ENCODE data around the gene CTBP2. TPM values are rescaled to one million over a fixed set of nuclear protein-coding genes. Genes with fewer than 3 reads are reported as not detected.

Gene CTBP2
- total RNA-seq, 2 donors from 2014 or later, result 106 to 172 TPM

DNA sequence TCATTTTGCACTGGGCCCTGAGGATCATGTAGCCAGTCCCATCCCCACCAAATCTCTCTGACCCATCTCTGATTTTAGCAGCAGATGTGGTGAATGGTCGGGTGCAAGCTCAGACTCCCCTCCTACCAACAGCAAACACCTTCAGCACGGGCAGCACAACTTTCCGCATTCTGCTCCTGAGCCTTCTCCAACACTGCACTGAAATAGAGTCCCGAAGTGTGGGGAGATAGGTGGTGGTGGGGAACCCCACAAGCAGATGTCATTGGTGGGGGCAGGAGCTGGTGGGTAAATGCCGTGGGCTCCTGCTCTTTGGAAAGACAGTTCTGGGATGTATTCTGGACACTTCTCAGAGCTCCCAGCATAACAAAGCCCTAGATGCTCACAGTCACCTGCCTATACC lies 9.6 kb upstream of the CTBP2 start:
- no peaks in the 10 kb centered on the region for H3K4me1 ChIP-seq
- TF ChIP-seq, protein P1, sequence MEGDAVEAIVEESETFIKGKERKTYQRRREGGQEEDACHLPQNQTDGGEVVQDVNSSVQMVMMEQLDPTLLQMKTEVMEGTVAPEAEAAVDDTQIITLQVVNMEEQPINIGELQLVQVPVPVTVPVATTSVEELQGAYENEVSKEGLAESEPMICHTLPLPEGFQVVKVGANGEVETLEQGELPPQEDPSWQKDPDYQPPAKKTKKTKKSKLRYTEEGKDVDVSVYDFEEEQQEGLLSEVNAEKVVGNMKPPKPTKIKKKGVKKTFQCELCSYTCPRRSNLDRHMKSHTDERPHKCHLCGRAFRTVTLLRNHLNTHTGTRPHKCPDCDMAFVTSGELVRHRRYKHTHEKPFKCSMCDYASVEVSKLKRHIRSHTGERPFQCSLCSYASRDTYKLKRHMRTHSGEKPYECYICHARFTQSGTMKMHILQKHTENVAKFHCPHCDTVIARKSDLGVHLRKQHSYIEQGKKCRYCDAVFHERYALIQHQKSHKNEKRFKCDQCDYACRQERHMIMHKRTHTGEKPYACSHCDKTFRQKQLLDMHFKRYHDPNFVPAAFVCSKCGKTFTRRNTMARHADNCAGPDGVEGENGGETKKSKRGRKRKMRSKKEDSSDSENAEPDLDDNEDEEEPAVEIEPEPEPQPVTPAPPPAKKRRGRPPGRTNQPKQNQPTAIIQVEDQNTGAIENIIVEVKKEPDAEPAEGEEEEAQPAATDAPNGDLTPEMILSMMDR (IDR thresholded peaks at IDR 0.05), result no peak
- H3K9me3 ChIP-seq, result no peaks in the 10 kb centered on the region
- H3K36me3 ChIP-seq, result no peaks in the 10 kb centered on the region
- H3K4me3 ChIP-seq, result no peak overlapping the region
- H3K27ac ChIP-seq, result no peak overlapping the region
- H3K27me3 ChIP-seq, result no peaks in the 10 kb centered on the region
- intact Hi-C loops (cut with DNase I), result loop anchor here (10.0 kb wide), 1 partner anchor 175 kb away; no protein-coding TSS in a partner anchor
- no peak for DNase-seq
- no peak overlapping the region for H3K9ac ChIP-seq (ENCODE audit: low read depth in 2 of 2, low read length in 2 of 2)

DNA sequence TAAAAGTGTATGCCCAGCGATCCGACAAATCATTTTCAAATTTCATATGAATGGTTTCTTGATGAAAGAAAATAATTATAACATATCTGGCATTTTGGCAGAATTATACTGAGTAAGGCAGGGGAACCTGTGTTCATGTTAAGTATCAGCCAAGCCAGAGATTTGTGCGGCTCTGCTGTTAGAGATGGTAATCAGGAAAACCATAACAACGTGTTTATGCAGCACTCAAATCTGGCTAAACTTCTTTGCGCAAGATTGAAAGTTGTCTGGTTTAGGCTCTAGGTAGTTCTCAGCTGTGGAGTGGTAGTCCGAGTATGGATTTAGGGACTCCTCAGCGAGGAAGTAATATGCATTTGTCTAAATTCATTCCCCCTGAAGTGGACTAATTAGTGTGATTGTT lies 8.9 kb upstream of the CTBP2 start:
- H3K9ac ChIP-seq (ENCODE audit: low read depth in 2 of 2, low read length in 2 of 2), result no peak overlapping the region
- TF ChIP-seq, protein P1 (IDR thresholded peaks at IDR 0.05), result no peak
- H3K9me3 ChIP-seq, result no peaks in the 10 kb centered on the region
- no peaks in the 10 kb centered on the region for H3K27me3 ChIP-seq
- no peaks in the 10 kb centered on the region for H3K36me3 ChIP-seq
- H3K4me1 ChIP-seq, result no peaks in the 10 kb centered on the region
- no peak overlapping the region for H3K4me3 ChIP-seq
- intact Hi-C loops (cut with DNase I), result loop anchor here (10.0 kb wide), 1 partner anchor 176 kb away; no protein-coding TSS in a partner anchor
- DNase-seq, result no peak
- no peak overlapping the region for H3K27ac ChIP-seq

DNA sequence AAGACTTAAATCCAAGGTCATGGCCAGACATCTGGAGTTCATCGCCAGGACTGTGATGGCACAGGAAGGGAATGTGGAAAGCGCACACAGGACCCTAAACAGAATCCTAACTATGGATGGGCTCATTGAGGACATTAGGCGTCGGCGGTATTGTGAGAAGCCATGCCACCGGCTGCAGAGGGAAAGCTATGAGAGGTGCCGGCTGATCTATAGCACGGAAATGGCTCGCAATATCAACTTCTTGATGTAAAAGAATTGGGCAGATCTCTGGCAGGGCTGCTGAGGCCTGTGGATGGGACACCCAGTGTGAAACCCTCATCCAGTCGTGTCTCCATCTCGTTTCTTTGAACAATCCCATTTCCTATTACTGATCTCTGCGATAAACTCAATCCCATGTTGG lies 6.3 kb upstream of the CTBP2 start:
- H3K4me1 ChIP-seq, result no peaks in the 10 kb centered on the region
- DNase-seq, result no peak

DNA sequence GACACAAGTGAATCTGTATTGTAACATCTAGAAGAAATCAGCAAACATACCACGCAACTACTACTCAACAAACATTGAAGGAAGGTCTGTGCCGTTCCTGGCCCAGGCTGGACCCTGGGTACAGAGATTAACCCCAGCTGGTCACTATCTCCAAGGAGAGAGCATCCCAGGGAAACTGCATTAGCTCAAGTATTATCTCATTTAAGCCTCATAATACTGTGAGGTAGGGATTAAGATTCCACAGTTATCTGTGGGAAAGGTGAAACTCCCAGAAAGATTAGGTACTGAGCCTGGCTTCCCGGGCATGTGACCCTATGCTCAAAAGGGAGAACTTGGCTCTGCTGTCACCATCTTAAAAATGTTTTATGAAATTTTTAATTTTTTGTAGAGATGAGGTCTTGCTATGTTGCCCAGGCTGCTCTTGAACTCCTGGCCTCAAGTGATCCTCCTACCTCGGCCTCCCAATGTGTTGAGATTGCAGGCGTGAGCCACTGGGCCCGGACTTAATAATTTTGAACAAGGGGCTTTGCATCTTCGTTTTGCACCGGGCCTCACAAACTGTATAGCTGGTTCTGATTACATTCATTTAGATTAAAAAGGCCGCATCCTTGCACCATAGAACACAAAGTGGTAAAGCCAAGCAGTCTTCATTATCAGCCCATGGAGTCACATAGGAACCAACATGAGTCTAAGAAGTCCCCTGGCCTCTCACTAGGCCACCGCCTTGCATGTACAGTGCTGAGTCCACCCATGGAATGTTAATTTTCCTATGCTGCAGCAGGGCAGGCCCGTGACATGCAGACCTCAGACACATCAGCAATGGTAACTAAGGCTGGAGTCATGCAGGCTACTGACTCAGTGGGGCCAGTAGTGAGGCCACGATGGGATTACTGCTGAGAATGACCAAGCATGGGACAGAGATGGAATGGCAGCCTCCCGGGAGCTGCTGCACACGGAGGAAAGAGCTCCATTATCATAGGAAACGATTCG lies 5.5 kb upstream of the CTBP2 start:
- Histone ChIP-seq H3K27me3 (no peaks in the 10 kb centered on the region), H3K36me3 (no peaks in the 10 kb centered on the region), H3K4me1 (no peaks in the 10 kb centered on the region), H3K27ac (no peak overlapping the region), H3K9ac (ENCODE audit: low read depth in 2 of 2, low read length in 2 of 2) (no peak overlapping the region), H3K4me3 (no peak overlapping the region), H3K9me3 (no peaks in the 10 kb centered on the region)
- DNase-seq, result no peak
- TF ChIP-seq, protein P1 (IDR thresholded peaks at IDR 0.05), result no peak
- intact Hi-C loops (cut with DNase I), result loop anchor here (10.0 kb wide), 1 partner anchor 179 kb away; no protein-coding TSS in a partner anchor

More for the DNA sequence above, 6.3 kb upstream of the CTBP2 start:
- Histone ChIP-seq H3K36me3 (no peaks in the 10 kb centered on the region), H3K9me3 (no peaks in the 10 kb centered on the region), H3K27me3 (no peaks in the 10 kb centered on the region), H3K27ac (no peak overlapping the region), H3K4me3 (no peak overlapping the region), H3K9ac (ENCODE audit: low read depth in 2 of 2, low read length in 2 of 2) (no peak overlapping the region)
- TF ChIP-seq, protein P1 (IDR thresholded peaks at IDR 0.05), result no peak
- intact Hi-C loops (cut with DNase I), result loop anchor here (10.0 kb wide), 1 partner anchor 178 kb away; no protein-coding TSS in a partner anchor

DNA sequence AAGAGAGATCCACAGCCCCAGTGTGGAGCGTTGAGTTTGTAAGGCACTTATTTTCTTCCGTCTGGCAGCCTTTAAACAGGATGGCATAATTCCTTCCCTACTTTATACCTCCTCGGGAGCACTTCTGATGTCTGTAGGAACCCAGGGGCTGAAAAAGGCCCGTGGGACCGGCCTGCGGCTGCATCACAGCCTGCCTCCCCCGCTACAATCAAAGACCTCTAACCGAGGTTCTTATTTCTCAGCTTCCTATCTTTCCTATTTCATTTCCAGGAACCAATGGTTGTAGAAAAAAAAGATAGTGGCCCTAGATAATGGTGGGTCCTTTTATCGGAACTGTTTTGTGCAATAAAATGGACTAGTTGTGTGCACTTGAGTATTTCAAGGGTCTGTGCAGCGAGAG lies 4.1 kb upstream of the CTBP2 start:
- TF ChIP-seq, protein P1 (IDR thresholded peaks at IDR 0.05), result no peak
- Histone ChIP-seq H3K4me3 (no peak overlapping the region), H3K9me3 (no peaks in the 10 kb centered on the region), H3K4me1 (no peaks in the 10 kb centered on the region), H3K9ac (ENCODE audit: low read depth in 2 of 2, low read length in 2 of 2) (no peak overlapping the region), H3K36me3 (no peaks in the 10 kb centered on the region), H3K27me3 (no peaks in the 10 kb centered on the region), H3K27ac (no peak overlapping the region)
- intact Hi-C loops (cut with DNase I), result loop anchor here (10.0 kb wide), 1 partner anchor 180 kb away; no protein-coding TSS in a partner anchor
- peak; percentile 11 for DNase-seq
